Neural progenitor cell (in vitro differentiated cells): ENCODE measurements around the gene TMEM178B.

Experiments
- CTCF ChIP-seq: fragments of 200-600 bp; sonication (generic); IDR thresholded peaks from 2 replicates; pipeline ENCODE4 v1.5.1; 2017; ENCODE audit warnings: antibody characterized with exemption, mild to moderate bottlenecking
- EZH2 ChIP-seq: fragments of 200-600 bp; sonication (generic); IDR thresholded peaks from 2 replicates; pipeline ENCODE4 v1.6.1; 2017; ENCODE audit warnings: antibody characterized with exemption, mild to moderate bottlenecking, moderate library complexity
- EZH2phosphoT487 ChIP-seq: fragments of 200-600 bp; sonication (generic); IDR thresholded peaks from 2 replicates; pipeline ENCODE4 v1.6.1; 2017; ENCODE audit warnings: antibody characterized with exemption

GRCh38 chr7:141290365-141290764, 216.5 kb downstream of the TMEM178B start:
- TF ChIP-seq CTCF, result no peak
- TF ChIP-seq EZH2phosphoT487, result no peak
- TF ChIP-seq EZH2, result no peak
